CD4-positive, alpha-beta T cell treated with Interleukin-17A for 4 hours (primary cell): Measurements from ENCODE around the gene PCDHGA4.
"Not testable (repeated sequence)": the region's sequence is repeated elsewhere in the genome, so short reads cannot be mapped to it uniquely, and the experiment has no call there.

ENCODE experiments used
- DNase-seq: peaks from one replicate; pipeline ENCODE4 v3.0.0-alpha.2; 2020; ENCODE audit warnings: mixed read lengths

Gene PCDHGA4

GRCh38 chr5:141354900-141355469 lies at the start of gene PCDHGA4:
PCDHGA4 (plus strand) TSS chr5:141355021; CDS start chr5:141355108, 87 bp downstream.
- DNase-seq = no peak

DNA sequence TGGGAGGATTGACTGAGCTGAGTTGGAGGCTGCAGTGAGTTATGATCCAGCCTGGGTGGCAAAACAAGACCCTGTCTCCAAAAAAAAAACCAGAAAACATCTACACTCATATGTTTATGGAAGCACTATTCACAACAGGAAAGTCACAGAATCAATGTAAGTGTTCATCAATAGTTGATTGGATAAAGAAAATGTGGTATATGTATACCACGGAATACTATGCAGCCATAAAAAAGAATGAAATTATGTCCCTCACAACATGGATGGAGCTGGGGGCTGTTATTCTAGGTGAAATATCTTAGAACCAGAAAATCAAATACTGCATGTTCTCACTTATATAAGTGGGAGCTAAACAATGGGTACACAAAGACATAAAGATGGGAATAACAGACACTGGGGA lies 48.2 kb upstream of the PCDHGA4 start:
- DNase-seq = no peak

- no peak for DNase-seq
Measured at GRCh38 chr5:141313711-141314110, 41.1 kb upstream of the PCDHGA4 start.

- DNase-seq = not testable (repeated sequence)
Measured at GRCh38 chr5:141316963-141317362, 37.9 kb upstream of the PCDHGA4 start.

GRCh38 chr5:141319202-141319601 lies 35.6 kb upstream of the PCDHGA4 start:
- DNase-seq = no peak

DNA sequence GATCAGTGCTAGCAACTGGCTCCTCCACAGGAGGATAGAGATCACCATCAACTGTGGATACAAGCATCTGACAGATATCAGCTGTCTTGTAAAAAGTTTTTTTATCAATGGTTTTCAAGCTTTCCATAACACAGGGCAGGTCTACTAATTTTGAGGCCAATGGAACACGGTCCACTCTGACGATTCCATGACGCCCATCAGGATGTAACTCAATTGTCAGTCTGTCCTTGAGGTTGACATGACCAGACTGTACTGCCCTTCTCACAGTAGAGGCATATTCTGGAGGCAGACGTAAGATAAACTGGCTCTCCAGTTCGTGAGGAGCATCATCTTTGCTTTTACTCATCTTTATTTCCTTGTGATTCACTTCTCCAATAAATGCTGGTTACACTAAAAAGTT lies 35.1 kb upstream of the PCDHGA4 start:
- no peak for DNase-seq

DNA sequence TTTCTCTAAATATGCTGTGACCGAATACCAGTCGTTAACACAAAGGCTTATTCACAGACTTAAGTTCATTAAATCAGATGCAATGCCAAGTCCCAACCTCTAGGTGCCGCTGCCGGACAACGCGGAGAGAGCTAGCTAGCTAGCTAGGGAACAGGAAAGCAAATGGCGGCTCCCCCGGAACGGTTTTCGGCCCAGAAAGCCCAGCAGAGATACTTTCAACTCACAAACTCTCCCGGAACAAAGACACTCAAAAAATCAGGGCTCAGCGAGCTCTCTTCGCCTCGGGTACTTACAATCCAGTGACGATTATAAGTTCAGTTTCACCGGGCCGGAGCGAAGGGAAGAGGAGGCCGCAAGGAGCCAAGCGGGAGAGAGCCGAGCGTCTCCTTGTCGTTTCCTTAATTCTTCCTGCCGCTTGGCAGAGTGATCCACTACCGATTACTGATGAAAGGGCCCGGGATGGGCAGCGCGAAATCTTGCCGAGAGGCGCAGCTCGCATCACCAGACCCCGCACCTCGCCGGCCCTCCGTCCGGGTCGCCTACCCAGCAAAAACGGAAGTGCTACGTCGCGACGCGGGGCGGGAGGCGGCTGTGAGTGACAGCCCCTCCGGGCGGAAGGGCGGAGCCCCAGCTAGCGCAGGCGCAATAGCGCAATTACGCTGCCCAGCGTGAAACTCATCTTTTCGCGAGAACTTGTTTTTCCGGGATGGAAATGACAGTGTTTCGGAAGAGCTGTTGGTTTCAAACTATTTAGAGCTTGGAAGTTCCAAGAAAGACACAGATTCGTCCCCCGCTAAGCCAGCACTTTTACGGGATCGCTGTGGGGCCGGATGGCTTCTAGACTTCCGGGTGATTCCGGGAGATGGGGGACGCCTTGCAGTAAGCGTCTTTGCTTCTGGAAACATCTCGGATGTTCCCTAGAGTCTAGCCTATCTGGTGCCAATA lies 34.3 kb upstream of the PCDHGA4 start, which contains the start of gene TAF7:
Gene TAF7, minus strand, starts transcription at position 560 of the 945 bp plus-strand sequence. CDS start 740 bp downstream, outside the sequence.
- peak; percentile 95 for DNase-seq

- no peak for DNase-seq
Measured at GRCh38 chr5:141322261-141322660, 32.6 kb upstream of the PCDHGA4 start.

- peak; percentile 76 for DNase-seq
Measured at GRCh38 chr5:141326088-141326854, 28.6 kb upstream of the PCDHGA4 start.

DNA sequence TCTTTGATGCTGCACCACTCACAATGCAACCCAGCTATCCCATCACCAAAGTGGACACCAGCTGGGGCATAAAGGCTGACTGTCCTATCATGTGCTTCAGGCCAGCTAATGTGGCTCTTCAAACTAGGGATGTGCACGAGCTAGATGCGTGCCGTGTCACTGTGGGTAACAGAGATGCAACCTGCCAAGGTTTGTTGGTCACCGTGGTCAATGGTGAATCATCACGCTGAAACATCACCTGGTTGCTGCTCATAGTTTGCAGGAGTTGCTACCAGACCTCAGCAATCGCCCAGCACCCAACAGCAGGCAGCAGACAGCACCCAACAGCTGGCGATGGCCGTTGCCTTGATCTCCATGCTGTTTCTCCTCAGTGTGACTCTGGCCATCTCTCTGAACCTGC lies 26.6 kb upstream of the PCDHGA4 start:
- no peak for DNase-seq

DNA sequence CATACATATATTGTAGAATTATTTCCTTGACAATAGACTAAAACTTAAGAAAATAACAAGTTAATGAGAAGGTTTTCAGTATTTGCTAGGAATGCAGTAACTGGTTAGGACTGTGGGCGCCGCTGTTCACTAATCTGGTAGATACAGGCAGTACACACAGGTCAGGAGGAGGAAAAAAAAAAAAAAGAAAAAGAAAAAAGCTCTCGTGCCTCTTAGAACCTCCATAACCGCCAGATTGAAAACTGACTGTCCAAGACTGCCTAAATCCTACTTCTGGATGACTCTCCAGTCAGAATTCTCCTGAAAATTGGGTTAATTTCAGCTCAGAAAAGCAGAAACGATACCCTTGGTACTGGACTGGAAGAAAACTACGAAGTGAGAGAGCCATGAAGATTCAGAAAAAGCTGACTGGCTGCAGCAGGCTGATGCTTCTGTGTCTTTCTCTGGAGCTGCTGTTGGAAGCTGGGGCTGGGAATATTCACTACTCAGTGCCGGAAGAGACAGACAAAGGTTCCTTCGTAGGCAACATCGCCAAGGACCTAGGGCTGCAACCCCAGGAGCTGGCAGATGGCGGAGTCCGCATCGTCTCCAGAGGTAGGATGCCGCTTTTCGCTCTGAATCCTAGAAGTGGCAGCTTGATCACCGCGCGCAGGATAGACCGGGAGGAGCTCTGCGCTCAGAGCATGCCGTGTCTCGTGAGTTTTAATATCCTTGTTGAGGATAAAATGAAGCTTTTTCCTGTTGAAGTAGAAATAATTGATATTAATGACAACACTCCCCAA lies 24.3 kb upstream of the PCDHGA4 start, which contains the start of gene PCDHGA1:
Gene PCDHGA1, plus strand, starts transcription at position 216 of the 782 bp plus-strand sequence.
- DNase-seq = peak; percentile 41

DNA sequence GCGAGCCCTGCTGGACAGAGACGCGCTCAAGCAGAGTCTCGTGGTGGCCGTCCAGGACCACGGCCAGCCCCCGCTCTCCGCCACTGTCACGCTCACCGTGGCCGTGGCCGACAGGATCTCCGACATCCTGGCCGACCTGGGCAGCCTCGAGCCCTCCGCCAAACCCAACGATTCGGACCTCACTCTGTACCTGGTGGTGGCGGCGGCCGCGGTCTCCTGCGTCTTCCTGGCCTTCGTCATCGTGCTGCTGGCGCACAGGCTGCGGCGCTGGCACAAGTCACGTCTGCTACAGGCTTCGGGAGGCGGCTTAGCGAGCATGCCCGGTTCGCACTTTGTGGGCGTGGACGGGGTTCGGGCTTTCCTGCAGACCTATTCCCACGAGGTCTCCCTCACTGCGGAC lies 22.2 kb upstream of the PCDHGA4 start:
- DNase-seq = not testable (repeated sequence)

GRCh38 chr5:141338538-141339306 lies 16.1 kb upstream of the PCDHGA4 start, which contains the start of gene PCDHGA2:
PCDHGA2 (plus strand) TSS chr5:141338760.
- DNase-seq = no peak

DNA sequence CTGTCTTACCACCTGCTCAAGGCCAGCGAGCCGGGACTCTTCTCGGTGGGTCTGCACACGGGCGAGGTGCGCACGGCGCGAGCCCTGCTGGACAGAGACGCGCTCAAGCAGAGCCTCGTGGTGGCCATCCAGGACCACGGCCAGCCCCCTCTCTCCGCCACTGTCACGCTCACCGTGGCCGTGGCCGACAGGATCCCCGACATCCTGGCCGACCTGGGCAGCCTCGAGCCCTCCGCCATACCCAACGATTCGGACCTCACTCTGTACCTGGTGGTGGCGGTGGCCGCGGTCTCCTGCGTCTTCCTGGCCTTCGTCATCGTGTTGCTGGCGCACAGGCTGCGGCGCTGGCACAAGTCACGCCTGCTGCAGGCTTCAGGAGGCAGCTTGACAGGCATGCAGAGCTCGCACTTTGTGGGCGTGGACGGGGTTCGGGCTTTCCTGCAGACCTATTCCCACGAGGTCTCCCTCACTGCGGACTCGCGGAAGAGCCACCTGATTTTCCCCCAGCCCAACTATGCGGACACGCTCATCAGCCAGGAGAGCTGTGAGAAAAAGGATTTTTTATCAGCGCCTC lies 14.0 kb upstream of the PCDHGA4 start:
- DNase-seq = not testable (repeated sequence)

DNA sequence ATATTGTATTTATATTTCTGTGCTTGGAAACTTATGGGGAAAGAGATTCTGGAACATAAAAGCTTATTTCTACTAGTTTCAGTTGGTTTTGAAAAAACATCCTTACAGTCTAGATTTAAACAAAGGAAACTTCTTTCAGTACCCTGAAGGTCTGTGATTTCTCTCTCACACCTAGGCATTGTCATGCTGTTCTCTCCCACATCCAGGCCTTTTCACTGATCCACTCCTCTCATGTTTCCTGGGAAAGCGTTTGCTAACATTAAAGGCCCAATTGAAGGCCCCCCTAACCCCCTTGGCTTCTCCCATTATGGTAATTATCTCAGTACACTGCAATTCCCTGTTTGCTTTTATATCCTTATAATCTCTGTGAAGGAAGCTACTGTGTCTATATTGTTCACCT lies 12.0 kb upstream of the PCDHGA4 start:
- no peak for DNase-seq

- DNase-seq = no peak
Measured at GRCh38 chr5:141343242-141343952, 11.4 kb upstream of the PCDHGA4 start, which contains the start of gene PCDHGA3. PCDHGA3 (plus strand) TSS chr5:141343829; CDS start chr5:141344034, 205 bp downstream.

DNA sequence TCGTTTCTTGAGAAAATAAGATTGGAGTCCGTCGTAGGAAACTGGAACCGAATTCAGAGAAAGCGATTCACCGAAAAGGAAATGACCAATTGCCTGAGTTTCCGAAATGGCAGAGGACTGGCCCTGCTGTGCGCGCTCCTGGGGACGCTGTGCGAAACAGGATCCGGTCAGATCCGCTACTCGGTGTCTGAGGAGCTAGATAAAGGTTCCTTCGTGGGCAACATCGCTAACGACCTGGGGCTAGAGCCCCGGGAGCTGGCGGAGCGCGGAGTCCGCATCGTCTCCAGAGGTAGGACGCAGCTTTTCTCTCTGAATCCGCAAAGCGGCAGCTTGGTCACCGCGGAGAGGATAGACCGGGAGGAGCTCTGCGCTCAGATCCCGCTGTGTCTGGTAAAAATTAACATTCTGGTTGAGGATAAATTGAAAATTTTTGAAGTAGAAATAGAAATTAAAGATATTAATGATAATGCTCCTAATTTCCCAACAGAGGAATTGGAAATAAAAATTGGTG lies 10.8 kb upstream of the PCDHGA4 start:
- no peak for DNase-seq

GRCh38 chr5:141345327-141345726 lies 9.5 kb upstream of the PCDHGA4 start:
- no peak for DNase-seq

- DNase-seq = not testable (repeated sequence)
Measured at GRCh38 chr5:141346017-141346416, 8.8 kb upstream of the PCDHGA4 start.
